GM21737 (cell line): ENCODE data around the gene DDIT4.
A peak's percentile ranks its signal among the peaks of the same experiment; 100 is the strongest.
"Not testable (repeated sequence)": the region's sequence is repeated elsewhere in the genome, so short reads cannot be mapped to it uniquely, and the experiment has no call there.

Source experiments
- ATAC-seq: cut with Tn5 transposase; IDR thresholded peaks from one replicate; pipeline ENCODE4 v1.9.1; 2021; ENCODE audit warnings: mild to moderate bottlenecking, moderate library complexity; ENCODE audit not compliant: unreplicated experiment

The DDIT4 gene, protein sequence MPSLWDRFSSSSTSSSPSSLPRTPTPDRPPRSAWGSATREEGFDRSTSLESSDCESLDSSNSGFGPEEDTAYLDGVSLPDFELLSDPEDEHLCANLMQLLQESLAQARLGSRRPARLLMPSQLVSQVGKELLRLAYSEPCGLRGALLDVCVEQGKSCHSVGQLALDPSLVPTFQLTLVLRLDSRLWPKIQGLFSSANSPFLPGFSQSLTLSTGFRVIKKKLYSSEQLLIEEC

DNA sequence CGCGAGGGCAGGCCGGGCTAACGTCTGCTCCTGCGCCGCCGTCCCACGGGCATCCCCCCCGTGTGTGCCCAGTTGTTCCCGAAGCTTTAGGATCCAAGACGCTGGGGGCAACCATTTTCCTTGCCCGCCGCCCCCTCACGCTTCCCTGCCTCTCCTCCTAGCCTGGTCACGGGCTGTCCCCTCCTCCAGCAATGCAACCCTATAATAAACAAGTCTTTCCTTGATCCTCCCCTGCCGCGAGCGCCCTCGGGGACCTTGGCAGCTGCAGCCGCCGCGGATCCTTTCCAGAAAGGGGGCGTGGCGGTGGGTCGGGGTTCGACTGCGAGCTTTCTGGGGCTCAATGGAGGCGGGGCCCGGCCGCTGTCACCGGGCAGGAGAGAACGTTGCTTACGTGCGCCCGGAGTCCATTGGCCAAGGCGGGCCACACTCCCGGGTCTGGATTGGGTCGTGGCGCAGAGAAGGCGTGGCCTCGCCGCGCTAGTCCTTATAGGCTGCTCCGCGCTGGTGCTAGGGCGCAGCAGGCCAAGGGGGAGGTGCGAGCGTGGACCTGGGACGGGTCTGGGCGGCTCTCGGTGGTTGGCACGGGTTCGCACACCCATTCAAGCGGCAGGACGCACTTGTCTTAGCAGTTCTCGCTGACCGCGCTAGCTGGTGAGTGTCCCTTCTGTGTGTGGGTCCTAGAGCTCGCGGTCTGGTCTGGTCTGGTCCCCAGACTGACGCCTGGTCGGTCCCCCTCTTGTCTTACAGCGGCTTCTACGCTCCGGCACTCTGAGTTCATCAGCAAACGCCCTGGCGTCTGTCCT is at the start of gene DDIT4:
Gene DDIT4, plus strand, starts transcription at position 515 of the 803 bp plus-strand sequence. CDS start 293 bp downstream, outside the sequence.
- peak; percentile 74 for ATAC-seq

DNA sequence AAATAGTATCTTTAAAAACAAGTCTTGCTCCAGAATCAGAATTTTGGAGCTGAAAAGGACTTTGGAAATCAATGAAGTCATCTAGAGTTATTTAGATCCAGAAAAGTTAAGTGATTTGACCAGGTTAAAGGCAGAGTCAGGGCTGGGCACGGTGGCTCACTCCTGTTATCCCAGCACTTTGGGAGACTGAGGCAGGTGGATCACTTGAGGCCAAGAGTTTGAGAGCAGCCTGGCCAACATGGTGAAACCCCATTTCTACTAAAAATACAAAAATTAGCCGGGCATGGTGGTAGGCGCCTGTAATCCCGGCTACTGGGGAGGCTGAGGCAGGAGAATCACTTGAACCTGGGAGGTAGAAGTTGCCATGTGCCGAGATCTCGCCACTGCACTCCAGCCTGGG is 49.5 kb upstream of the DDIT4 start:
- not testable (repeated sequence) for ATAC-seq

DNA sequence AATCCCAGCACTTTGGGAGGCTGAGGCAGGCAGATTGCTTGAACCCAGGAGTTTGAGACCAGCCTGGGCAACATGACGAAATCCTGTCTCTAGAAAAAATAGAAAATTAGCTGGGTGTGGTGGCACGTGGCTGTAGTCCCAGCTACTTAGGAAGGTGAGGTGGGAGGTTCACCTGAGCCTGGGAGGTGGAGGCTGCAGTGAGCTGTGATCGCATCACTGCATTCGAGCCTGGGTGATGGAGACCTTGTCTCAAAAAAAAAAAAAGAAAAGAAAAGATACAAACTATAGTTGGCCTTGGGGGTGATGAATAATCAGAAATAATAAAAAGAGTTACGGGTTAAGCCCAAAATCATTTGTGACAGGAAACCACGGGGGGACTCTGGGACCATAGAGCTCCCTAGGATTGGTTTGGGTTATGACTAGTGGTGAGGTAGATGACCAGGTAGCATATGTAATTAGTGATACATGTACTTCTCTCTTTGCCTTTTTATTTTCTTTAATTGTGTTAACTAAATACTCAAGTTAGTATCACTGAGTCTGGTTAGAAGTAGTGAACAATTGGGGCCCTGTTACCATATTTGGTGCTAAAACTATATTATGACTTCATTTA is 47.2 kb upstream of the DDIT4 start:
- ATAC-seq, result no peak

DNA sequence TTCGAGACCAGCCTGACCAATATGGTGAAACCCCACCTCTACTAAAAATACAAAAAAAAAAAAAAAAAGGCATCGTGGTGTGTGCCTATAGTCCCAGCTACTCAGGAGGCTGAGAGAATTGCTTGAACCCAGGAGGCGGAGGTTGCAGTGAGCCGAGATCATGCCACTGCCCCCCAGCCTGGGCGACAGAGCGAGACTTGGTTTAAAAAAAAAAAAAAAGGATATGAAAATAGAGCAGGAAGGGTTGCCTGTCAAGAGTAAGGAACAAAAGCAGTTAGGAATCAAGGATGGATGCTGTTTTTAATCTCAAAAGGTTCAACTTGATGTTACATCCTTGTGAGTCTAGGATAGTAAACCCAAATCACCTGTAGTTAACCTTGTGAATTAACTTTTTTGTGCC is 45.9 kb upstream of the DDIT4 start:
- no peak for ATAC-seq

DNA sequence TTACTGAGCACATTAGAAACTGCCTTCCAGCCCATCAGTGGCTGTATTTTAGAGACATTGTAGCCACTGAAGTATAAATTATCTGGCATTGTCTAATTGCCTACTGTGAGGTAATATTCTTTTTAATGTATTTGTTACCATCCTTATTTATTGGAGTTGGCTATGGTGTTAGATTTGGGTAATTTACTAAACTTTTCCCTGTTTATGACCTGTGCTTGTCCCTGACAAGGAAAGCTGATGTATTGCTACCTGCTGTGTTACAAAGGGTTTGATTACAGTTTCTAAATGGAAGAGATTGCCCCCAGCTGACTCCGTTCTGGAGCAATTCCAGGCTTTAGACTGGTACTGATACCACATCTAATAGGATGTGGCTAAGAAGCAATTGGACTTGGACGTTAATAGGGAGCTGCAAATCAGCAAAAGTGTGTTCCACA is 45.4 kb upstream of the DDIT4 start:
- no peak for ATAC-seq

DNA sequence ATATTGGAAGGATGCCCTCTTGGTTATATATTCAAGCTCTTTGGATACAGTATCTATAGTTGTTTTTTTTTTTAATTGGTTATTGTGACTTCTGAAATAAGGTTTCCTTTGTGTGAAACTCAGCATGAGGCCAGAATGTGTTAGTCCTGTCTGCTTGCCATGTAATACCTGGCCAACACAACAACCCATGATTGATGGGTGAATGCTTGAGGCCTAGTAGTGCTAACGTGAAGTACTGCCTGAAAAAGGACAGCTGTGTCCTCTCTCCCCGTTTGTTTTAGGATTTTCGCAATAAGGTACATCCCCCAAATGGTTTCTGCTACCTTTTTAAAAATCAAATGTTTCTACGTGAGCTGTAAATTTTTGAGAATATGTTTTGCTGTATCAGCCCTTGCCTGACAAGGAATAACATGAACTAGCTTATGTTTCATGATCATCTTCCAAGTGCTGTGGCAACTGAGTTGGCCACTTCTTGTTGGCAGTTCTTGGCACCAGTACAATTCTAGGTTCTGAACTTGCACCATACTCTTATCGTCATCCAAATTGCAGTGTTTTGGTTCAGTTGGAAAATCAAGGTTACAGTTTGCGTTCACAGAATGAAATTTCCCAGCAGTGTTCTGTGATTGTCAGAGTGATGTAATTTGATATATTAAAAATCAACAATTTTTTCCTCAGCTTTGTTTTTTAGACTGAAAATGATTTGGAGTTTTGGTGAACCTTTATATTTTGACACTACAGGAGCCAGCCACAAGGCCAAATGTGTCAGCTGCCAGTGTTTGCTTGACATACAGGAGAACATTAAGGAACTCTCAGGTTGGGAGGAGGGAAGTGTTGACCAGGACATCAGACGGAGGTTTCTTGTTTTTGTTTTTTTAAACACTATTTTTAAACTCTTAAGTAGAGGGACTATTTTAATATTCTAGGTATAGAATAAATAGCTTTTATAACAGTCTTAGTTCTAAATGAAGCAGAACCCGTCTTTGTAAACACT is 44.2 kb upstream of the DDIT4 start:
- ATAC-seq, result no peak

DNA sequence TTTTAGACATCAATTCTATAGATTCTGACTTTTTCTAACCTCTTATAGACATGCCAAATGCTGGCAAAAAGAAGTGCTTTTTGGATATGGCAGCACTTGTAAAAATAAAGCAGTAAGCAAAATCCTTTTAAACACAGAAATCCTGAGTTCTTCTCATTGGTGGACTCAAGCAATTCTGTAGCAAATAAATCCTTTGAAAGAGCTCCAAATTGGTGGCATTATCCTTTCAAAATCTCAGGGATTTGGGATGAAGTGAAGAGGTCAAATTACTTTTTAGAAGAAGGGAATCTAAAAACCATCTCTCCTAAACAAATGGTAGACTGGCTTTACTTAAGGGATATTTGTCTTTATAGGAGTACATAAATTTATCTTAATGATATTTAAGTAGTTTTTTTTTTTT is 40.1 kb upstream of the DDIT4 start:
- no peak for ATAC-seq

DNA sequence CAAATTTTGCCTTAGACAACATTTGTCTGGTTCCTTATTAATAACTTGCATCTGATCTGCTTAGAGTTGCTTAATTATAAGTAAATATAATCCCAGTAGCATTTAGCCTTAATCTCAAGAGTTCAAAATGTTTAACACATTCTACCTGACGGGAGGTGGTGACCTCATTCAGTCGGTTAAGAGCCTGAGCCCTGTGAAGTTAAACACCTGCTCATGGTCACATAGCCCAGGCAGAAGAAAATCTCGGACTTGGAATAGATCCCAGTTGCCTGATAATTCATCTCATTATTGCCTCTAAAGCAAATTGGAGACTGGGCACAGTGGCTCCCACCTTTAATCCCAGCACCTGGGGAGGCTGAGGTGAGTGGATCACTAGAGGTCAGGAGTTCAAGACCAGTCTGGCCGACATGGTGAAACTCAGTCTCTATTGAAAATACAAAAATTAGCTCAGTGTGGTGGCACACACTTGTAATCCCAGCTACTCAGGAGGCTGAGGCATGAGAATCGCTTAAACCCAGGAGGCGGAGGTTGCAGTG is 39.1 kb upstream of the DDIT4 start:
- ATAC-seq, result no peak

DNA sequence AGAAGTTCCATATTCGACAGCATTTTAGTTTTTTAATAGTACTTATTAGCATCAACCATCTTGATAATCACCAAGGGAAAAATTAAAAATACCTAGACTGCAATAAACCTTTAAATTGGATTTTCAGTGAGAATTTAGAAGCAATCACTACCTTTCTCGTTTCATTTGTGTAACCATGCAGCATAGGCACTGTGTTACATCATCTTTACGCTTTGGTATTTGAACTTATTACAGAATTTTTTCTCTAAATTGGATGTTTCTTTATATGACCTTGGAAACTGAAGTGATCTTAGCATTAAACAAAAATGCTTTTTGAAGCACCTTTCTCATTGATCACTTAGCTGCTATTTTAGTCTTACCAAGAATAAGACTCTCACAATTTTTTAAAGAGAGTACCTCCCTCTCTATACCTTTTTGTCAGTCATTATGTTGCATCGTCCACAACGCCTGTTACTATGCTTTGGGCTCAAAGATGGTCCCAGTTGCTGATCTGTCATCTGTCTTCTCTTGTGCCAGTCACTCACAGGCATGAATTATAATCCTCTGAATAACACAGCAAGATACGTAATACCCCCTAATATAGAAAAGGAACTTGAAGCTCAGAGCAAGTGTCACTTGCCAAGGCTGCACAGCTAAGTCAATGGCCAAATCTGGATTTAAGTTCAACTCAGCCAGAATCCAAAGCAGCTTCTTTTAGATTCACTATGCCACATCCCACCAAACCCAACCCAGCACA is 38.0 kb upstream of the DDIT4 start:
- ATAC-seq, result no peak

DNA sequence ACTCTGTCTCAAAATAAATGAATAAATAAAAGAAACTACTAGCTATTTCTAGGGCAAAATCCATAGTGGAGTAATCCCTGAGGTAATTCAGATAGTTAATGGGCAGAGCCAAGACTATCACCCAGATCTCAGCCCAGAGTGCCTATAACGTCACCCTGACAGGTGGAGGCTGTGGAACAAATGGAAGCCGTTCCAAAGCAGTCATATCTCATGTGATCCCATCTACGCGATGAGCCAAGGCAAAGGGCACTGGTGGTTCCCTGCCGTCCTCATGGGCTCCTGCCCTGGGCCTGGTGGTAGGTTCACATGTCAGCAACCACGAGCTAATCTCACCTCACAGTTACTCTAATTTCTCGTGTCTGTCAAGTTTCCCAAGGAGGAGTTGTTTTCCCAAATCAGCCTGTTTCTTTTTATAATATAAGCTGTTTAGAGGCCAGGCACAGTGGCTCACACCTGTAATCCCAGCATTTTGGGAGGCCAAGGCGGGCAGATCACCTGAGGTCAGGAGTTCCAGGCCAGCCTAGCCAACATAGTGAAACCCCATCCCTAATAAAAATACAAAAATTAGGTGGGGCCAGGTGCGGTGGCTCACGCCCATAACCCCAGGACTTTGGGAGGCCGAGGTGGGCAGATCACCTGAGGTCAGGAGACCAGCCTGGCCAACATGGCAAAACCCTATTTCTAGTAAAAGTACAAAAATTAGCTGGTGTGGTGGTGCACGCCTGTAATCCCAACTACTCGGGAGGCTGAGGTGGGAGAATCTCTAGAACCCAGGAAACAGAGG is 35.1 kb upstream of the DDIT4 start:
- no peak for ATAC-seq

DNA sequence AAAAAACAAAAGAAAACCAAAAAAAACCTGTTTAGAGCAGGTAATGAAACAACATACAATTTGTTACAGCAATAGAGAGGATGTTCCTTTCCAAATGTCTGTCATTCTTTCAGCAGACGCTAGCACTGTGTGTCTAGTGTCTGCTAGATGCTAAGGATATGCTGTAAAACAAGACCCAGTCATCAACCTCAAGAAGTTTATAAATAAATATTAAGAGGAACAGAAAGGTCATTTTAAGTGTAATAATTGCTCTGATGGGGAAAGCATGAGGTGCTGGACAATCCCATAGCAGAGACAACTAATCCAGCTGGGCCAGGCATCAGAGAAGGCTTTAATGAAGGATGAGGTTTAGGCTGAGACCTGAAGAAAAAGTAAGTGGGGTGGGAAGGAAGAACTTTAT is 34.3 kb upstream of the DDIT4 start:
- ATAC-seq, result no peak

DNA sequence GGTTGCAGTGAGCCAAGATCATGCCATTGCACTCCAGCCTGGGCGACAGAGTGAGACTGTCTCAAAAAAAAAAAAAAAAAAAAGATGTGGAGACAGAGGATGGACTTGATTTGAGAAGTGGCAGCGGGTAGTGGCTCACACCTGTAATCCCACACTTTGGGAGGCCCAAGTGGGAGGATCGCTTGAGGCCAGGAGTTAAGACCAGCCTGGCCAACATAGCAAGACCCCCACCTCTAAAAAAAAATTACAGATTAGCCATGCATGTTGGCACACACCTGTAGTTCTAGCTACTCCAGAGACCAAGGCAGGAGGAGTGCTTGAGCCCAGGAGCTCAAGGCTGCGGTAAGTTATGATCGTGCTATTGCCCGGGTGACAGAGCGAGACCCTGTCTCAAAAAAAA is 33.4 kb upstream of the DDIT4 start:
- no peak for ATAC-seq

DNA sequence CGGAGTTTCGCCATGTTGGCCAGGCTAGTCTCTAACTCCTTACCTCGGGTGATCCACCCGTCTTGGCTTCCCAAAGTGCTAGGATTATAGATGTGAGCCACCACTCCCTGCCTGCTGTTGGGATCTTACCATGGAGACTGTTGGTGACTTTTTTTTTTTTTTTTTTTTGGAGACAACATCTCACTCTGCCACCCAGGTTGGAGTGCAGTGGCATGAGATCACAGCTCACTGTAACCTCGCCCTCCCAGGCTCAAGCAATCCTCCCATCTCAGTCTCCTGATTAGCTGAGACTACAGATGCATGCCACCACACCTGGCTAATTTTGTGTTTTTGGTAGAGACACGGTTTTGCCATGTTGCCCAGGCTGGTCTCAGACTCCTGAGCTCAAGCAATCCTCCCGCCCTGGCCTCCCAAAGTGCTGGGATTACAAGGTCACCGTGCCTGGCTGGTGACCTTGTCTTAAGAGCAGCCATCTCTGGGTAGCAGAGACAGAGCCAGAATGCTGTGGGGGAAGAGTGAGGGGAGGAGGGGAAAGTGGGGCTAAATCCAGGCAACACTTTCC is 32.0 kb upstream of the DDIT4 start:
- no peak for ATAC-seq

DNA sequence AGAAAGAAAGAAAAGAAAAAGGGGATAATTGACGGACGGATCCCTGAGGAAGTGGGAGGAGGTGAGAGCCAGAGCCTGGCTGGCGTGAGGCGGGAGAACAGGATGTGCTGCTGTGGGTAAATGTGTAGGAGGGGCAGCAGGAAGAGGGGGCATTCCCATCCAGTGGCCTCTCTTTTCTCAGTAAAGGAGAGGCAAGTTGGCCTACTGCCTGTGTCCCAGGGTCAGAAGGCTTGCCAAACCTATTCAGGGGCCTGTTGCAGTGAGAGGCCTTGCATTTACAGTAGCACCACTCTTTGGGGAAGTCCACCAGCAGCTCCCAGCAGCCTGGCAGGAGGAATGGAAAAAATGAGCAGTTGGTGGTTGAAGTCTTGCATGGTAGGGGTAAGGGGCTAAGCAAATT is 31.0 kb upstream of the DDIT4 start:
- ATAC-seq, result no peak

DNA sequence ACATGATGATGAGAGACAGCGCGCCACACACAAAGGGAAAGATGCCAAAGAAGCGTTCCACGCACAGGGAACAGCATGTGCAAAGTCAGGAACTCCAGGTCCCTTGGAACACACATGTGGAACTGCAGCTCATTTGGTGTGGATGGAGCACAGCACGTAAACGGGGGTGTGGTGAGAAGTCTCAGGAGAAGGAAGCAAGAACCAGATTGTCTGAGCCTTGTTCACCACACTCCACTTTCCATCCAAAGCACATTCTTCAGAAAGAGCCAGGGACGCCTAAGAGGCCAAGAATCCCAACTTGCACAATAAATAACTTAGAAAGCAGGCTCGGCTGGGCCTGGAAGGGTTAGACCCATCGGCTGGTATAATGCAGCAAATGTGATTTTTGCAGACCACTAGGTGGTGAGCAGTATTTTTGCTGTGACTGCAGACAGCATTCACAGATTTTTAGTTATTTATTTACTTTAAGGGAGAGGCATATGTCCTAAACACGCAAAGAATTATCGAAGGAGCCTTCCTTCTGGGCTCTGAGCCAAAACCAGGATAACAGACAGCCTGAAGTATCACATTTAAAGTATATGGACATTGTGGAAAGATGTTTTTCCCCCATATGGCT is 29.8 kb upstream of the DDIT4 start:
- no peak for ATAC-seq

DNA sequence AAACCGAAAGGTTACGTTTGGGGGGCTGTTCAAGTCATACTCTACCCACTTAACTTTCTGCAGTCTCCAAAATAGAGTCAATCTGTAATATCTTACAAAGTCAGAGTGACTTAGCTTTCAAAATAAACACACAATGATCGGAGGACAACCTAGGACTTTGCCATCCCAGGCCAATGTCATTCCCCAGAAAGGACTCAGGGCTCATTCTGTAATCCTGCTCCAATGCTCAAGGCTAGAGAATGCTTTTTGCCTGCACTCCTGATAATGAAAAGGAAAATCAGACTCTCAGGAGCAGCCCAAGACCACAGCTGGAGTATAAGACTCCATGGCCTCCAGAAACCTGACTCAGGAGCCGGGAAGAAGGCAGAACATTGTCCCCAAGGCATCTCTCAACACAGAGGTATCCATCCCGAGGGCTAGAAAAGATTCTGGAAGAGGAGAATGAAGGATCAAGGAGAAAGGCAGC is 29.1 kb upstream of the DDIT4 start:
- no peak for ATAC-seq

DNA sequence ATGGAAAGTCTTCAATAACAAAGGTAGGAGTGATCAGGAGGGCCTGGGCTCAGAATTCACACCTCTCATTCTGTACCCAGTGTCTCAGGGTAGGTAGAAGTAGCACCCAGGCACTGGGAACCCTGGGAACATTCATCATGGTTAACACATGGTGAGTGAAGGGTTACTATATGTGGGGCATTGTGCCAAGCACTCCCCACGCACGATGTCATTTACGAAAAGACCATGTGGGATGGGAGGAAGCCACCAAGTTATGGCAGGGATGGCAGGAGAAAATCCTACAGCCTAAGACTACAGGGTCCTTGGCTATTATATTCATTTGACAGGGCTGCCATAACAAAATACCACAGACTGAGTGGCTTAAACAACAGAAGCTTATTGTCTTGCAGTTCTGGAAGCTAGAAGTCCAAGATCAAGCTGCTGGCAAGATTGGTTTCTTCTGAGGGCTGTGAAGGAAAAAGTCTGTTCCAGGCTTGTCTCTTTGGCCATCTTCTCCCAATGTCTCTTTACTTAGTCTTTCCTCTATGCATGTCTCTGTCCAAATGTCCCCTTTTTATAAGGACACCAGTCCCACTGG is 27.7 kb upstream of the DDIT4 start:
- no peak for ATAC-seq
